Ishikawa (cell line): ENCODE measurements around the gene KNDC1.

Source experiments
- CREB1 ChIP-seq: IDR thresholded peaks from 2 replicates; pipeline ENCODE4 v1.6.1; 2012; ENCODE audit warnings: low read depth
- FOXM1 ChIP-seq: IDR thresholded peaks from 2 replicates; pipeline ENCODE4 v1.6.1; 2012; ENCODE audit warnings: low read depth, borderline replicate concordance
- TAF1 ChIP-seq: IDR thresholded peaks from 2 replicates; pipeline ENCODE4 v1.6.1; 2012; ENCODE audit warnings: low read depth, mild to moderate bottlenecking

DNA sequence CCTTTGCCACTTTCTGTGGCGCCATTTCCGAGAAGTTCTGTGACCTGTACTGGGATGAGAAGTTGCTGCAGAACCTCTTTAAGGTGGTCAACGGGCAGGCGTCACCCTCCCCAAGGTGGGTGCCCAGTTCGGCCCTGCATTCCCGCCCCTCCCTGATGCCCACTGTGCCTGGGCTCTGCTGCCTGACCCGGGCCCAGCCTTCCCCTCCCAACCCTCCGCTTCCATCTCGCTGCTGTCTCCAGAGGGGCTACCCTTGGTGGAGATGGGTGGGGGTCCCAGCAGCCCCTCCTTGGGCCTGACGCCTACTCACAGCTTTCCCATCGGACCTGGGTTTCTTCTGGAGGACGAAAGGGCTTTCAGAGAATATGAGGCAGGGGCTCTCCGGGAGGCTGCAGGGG, 39.5 kb downstream of the KNDC1 start:
- TF ChIP-seq TAF1 (no peak), FOXM1 (no peak), CREB1 (no peak)
